SKM-1 (cell line): ENCODE measurements around the gene CDH4.

Experiments
- DNase-seq: peaks from one replicate; lab custom pipeline; 2025; ENCODE audit not compliant: unreplicated experiment; lab: John Stamatoyannopoulos, UW

Gene CDH4

DNA sequence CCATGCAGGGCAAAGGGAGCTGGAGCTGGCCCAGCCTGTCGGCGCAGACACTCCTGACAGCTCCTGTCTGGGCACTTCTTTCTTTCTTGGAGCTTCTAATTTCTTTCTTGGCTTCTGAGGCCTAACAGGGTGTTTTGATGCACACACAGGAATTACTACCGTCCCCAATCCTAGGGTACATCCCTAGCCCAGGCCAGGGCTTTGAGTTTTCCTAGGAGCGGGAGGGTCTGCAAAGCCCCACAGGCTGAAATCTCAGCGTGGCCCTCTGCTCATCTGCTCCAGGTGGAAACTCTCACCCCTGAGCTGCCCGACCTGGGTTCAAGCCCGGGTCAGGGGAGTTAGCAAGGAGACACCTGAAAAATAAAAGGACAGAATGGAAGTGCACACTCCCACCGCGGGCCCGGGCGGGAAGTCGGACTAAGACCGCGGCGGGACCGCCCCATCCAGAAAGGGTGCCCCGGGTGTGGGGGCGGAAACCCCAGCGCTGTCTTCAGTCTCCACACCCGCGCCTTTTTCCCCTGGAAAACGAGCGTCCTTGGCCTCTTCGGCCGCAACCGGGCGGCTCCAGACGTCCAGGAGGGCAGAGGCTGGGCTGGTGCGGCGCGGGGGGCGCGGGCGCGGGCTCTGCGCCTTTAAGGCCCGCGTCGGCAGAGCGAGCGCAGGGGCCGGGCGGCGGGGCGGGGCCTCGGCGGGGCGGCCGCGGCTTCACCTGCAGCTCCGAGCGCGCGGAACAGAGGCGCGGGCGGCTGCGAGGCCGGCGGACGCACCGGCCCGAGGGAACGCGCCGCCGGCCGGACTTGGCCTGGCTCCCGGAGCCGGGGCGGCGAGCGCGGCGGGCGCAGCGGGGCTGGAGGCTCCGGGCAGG is at the start of gene CDH4:
Gene CDH4, plus strand, starts transcription at position 733 of the 865 bp plus-strand sequence.
- no peak for DNase-seq

GRCh38 chr20:61203320-61203719 is 48.7 kb upstream of the CDH4 start:
- DNase-seq: no peak

DNA sequence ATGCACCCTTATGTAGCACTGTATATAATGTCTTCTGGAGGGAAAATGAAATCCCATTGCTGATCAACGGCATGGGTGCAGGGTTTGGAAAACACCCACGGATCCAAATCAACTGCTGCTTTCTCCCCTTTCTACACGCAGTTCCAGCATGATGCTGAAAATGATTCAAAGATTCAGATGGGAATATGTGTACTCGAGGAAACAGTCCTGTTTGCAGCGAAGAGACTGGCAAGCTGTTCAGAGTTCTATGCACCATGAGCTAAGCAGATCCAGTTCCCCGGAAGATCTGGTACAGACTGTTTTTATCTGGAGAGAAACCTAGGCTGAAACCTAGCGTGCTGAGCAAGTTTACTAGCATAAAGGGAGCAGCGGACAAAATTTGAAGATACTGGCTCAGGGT is 47.9 kb upstream of the CDH4 start:
- no peak for DNase-seq

DNA sequence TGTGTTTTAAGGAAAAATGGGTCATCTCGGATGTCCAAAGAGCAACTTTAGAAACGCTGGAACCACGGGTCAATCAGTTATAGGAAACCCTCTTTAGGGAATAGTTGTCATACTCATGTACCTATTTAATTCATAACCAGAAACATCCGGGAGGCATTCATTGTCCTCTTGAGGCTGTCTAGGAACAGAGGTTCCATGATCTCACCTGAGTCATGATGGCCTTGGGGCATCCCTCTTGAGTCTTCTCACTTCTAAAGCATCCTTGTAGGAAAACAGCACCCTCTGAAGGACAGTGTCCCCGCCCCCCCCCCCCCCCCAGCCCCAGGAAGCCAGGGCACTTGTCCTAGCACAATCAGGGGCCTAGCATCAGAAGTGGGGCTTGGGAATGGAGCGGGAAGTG is 46.3 kb upstream of the CDH4 start:
- DNase-seq: no peak

DNA sequence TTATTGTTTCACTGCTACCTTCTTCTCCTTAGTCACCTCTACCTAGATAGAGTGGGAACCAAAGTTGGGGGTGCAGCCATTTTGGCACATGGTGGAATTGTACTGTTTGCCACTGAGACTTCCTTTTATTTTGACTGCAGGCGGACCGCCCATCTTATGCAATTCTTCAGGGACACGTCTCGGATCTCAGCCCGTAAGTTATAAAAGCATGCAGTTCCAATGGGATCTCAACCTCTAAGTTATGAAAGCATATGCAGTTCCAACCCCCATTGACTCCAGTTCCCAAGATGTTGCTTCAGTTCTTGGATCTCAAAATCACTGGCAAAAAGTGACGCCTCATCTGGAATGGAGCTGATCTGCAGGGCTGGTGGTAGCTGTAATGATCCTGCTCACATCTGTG is 41.2 kb upstream of the CDH4 start:
- DNase-seq: no peak

DNA sequence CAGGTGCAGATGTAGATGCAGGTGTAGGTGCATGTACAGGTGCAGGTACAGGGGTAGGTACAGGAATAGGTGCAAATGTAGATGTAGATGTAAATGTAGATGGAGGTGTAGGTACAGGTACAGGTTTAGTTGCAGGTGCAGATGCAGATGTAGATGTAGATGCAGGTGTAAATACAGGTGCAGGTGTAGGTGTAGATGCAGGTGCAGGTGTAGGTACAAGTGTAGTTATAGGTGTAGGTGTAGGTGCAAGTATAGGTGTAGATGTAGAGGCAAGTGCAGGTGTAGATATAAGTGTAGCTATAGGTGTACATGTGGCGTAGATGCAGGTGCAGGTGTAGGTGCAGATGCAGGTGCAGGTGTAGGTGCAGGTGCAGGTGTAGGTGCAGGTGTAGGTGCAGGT is 34.2 kb upstream of the CDH4 start:
- no peak for DNase-seq

DNA sequence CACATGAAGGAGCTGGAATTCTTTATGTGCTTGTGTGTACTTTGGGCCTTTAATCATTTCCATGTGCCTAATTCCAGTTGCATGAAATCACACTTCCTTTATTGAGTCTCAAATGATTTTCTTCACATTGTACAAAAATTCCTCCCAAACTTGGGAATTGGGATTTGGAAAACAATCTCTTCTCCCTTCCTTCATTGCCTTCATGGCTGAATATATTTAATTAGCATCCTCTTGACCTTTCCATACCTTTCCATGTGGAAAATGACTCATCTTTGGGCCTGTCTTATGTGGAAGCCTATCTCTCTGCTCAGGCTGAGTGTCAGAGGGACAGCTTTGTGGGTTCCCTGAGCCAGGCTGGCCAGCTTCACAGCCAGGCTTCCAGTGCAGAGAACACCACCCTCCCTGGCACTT is 33.0 kb upstream of the CDH4 start:
- no peak for DNase-seq

- DNase-seq: no peak
Observed at GRCh38 chr20:61220131-61220530, 31.9 kb upstream of the CDH4 start.

DNA sequence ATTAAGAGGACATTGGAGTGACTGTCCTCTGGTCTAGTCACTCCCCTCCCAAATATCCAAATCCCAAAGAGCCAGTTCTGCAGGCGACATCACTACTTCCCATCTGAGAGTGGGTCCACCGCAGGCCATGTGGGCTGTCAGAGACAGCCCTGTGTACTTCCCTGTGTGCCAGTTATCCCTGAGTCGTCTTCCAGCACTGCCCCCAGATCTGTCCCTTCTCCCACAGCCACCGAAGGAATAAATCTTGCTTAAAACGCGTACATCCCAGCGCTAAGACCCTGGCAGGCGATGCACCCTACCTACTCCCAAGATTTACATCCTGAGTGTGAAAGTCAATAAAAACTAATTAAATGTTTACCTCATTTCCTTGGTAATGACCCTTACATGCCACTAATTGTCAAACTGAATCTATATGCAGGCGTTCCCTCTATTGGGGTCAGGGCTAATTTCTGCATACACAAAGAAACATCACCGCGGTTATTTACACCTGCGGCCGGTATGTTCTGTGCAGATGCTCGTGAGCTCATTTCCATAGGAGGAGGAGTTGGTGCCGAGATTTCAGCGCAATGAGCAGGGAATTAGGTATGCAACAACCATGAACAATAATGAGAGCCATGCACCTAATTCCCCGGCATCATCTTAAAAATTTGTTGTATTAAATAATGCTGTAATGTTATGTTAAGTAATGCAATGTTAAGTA is 31.3 kb upstream of the CDH4 start:
- no peak for DNase-seq

DNA sequence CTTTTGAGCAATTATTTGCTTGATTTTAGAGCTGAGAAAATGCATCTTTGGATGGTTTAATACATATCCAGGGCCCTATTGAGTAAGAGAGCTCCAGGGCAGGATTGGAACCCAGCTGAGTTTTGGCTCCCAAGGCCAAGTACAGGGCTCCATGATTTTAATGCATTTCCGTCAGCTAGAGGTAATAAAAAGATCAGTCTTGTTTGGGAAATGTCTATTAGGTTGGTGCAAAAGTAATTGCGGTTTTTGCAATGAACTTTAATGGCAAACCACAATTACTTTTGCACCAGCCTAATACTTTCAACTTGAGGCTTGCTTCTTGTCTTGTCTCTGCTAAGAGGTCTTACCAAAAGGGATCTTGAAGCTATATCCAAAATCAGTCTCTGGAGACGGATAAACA is 29.4 kb upstream of the CDH4 start:
- no peak for DNase-seq

GRCh38 chr20:61223121-61223520 is 28.9 kb upstream of the CDH4 start:
- DNase-seq: no peak

DNA sequence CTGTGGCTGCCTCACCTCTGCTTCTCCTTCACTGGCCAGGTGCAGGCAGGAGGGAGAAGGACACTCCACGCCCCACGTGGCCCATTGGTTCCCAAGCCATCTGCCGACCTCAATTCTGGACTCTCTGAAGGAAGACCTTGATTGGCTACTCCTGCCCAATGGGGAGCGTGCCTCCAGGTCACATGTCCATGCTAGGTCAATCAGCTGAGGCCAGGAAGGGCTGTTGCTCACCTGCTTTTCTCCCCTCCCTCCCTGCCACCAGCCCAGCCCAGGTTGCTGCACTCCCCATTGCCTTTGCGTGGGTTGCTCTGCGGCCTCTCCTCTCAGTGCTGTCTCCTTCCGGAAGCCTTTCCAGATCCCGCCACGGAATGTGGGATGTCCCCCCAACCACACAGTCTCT is 21.9 kb upstream of the CDH4 start:
- DNase-seq: no peak

- no peak for DNase-seq
Observed at GRCh38 chr20:61233590-61233989, 18.5 kb upstream of the CDH4 start.

DNA sequence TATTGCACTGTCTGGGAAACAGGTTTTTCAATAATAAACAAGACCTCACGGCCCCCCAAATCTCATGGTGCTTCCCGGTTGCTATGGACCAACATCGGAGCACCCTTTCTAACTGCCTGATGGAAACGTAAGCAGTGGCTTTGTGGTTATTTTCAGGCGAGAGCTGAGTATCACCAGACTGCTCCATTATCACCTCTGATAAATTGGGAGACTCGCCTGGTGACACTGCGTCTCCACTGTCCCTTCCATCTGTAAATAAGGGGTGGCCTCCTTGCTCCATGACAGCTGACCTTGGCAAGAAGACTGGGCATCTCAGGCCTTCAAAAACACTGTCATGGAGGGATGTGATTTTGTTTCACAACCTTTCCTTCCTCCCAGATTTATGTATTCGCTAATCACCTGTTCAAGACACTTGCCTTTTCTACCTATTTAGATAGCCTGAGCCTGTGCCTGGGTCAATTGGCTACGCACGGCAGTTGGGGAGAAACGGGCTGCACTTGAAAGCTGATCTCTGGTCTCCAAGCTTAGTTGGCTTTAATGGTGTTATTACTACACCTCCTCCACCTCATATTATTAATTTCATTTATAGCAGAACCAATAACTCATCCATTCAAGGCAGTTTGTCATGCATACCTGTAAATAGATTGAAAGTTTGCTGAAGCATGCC is 17.7 kb upstream of the CDH4 start:
- DNase-seq: no peak

GRCh38 chr20:61236713-61237112 is 15.3 kb upstream of the CDH4 start:
- DNase-seq: no peak

- DNase-seq: no peak
Observed at GRCh38 chr20:61238813-61239212, 13.2 kb upstream of the CDH4 start.

- DNase-seq: no peak
Observed at GRCh38 chr20:61240814-61241213, 11.2 kb upstream of the CDH4 start.

GRCh38 chr20:61244213-61244612 is 7.8 kb upstream of the CDH4 start:
- no peak for DNase-seq

- no peak for DNase-seq
Observed at GRCh38 chr20:61246269-61246668, 5.8 kb upstream of the CDH4 start.

- DNase-seq: no peak
Observed at GRCh38 chr20:61249626-61250025, 2.4 kb upstream of the CDH4 start.

DNA sequence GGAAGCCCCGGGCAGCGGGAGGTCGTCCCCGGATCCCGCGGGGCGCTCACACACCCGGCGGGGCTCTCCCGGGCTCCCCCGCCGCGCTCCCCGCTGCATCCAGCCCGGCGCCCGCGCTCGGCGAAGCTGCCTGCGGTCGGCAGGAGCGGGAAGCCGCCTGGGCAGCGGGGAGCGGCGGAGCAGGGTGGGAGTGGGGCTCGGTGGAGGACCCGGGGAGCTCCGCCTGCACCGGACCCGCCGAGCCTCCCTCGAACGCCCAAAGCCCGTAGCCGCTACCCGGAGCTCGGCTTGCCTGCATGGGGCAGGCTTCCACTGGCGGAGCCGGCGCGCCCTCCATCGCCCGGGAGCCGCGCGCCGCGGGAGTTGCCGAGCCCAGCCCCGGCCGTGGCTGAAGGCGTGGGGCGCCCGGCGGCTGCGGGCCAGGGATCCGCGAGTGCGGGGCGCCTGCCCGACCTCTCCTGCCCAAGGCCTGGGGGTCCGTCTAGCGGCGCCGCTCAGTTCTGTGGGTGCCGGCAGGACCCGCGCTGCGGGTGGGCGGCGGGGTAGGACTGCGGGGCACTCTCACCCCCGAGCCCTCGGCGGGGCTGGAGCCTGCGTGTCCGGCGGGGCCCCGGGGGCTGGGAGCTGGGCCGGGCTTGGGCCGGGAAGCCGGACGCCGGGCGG is 671 bp downstream of the CDH4 start:
- DNase-seq: no peak

DNA sequence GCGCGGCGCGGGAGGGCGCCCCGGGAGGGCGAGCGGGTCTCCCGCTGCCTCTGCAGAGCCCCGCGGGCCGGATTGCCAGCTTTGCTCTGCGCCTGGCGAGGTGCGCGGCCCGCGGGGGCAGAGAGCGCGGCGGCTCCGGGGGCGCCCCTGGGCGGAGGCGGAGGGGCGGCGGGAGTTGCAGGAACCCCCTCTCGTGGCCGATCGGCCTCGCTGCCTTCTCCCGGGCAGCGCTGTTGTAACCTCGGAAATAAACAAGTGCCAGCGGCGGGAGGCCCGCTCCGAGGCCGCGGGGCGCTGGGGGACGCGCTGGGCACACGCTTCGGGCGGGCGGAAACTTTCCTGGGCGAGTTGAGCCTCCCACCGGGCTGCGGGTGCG is 1.2 kb downstream of the CDH4 start:
- no peak for DNase-seq
